Endothelial cell of umbilical vein (primary cell): ENCODE data around the gene CPOX. TPM values are rescaled to one million over a fixed set of nuclear protein-coding genes. Genes with fewer than 3 reads are reported as not detected.

ENCODE experiments used
- BruUV-seq: library from RNA; stranded (reverse); fragments of 400-500 nt; replicated peaks from 2 replicates; lab custom pipeline; 2021; lab: Mats Ljungman, UMichigan
- CTCF ChIA-PET: fragments of 300-600, 350-600 bp; sonication (Branson Sonifier 250); formaldehyde crosslinking; loops from one replicate; lab custom pipeline; 2021; ENCODE audit warnings: antibody characterized with exemption, inconsistent platforms; lab: Charles Lee
- POLR2A ChIA-PET: fragments of 300-600, 350-600 bp; sonication (Branson Sonifier 250); formaldehyde crosslinking; loops from one replicate; lab custom pipeline; 2021; ENCODE audit warnings: antibody characterized with exemption, inconsistent platforms; lab: Charles Lee
- DNase-seq: peaks from one replicate; pipeline ENCODE4 v3.0.0-alpha.2; 2011; ENCODE audit warnings: low read depth, low spot score
- FAIRE-seq: peaks from 2 replicates; lab custom pipeline; 2011; peaks lifted over from hg19 to GRCh38; lab: Jason Lieb, UNC
- H2AFZ ChIP-seq: 2 replicates; pipeline ENCODE4 v1.6.0; 2012; ENCODE audit warnings: low read depth, low read length, control low read depth, inconsistent platforms
- H3K27ac ChIP-seq: 2 replicates; pipeline ENCODE4 v1.5.1; 2011; ENCODE audit warnings: low read depth, mild to moderate bottlenecking, control low read depth, low read length, moderate library complexity; ENCODE audit not compliant: insufficient read depth
- H3K27me3 ChIP-seq, 2 experiments: 2 replicates each; pipeline versions ENCODE4 v1.6.0 to v1.6.1; 2011; ENCODE audit warnings: low read length in 2 of 2, mixed read lengths in 1 of 2; ENCODE audit not compliant: control insufficient read depth in 2 of 2, insufficient read depth in 2 of 2
- H3K36me3 ChIP-seq, 2 experiments: 2 replicates in 1 of 2; 3 replicates in 1 of 2; pipeline ENCODE4 v1.5.1; 2011; ENCODE audit warnings: low read length in 2 of 2, mild to moderate bottlenecking in 1 of 2, moderate library complexity in 1 of 2; ENCODE audit not compliant: control insufficient read depth in 2 of 2, insufficient read depth in 2 of 2; ENCODE audit errors: extremely low read depth in 1 of 2
- H3K4me1 ChIP-seq: 3 replicates; pipeline ENCODE4 v1.5.1; 2011; ENCODE audit warnings: mild to moderate bottlenecking, low read length; ENCODE audit not compliant: control insufficient read depth, insufficient read depth; ENCODE audit errors: extremely low read depth
- H3K4me2 ChIP-seq: 2 replicates; pipeline ENCODE4 v1.6.1; 2011; ENCODE audit warnings: low read length, control low read depth, mixed read lengths; ENCODE audit not compliant: insufficient read depth
- H3K4me3 ChIP-seq, 3 experiments: fragments of 200-600 bp in 1 of 3; sonication (generic), shearing (Covaris generic) in 1 of 3; replicated peaks in 1 of 3; 2 replicates each; pipeline ENCODE4 v1.5.1; 2011 to 2016; ENCODE audit warnings: control low read depth in 3 of 3, low read length in 3 of 3, mild to moderate bottlenecking in 2 of 3, inconsistent platforms in 1 of 3, low read depth in 1 of 3, moderate library complexity in 1 of 3; ENCODE audit not compliant: insufficient read depth in 1 of 3
- H3K79me2 ChIP-seq: 2 replicates; pipeline ENCODE4 v1.6.0; 2012; ENCODE audit warnings: low read length, inconsistent platforms; ENCODE audit not compliant: control insufficient read depth, insufficient read depth
- H3K9ac ChIP-seq: replicated peaks from 2 replicates; pipeline ENCODE3; 2011; ENCODE audit warnings: low read length, control low read depth; ENCODE audit not compliant: insufficient read depth; ENCODE audit errors: extremely low read depth
- H3K9me1 ChIP-seq: replicated peaks from 3 replicates; pipeline ENCODE4 v1.6.0; 2011; ENCODE audit warnings: mild to moderate bottlenecking, low read length; ENCODE audit not compliant: control insufficient read depth, insufficient read depth; ENCODE audit errors: extremely low read depth
- H3K9me3 ChIP-seq: replicated peaks from 2 replicates; pipeline ENCODE4 v1.5.1; 2012; ENCODE audit warnings: low read length, inconsistent platforms; ENCODE audit not compliant: control insufficient read depth, insufficient read depth
- H4K20me1 ChIP-seq: replicated peaks from 2 replicates; pipeline ENCODE3; 2011; ENCODE audit warnings: mild to moderate bottlenecking, low read length; ENCODE audit not compliant: control insufficient read depth, insufficient read depth; ENCODE audit errors: extremely low read depth
- CTCF ChIP-seq, 2 donors: IDR thresholded peaks; 1 replicate in 1 of 2; 2 replicates in 1 of 2; pipeline ENCODE4 v1.5.1; 2011; ENCODE audit warnings: low read length in 2 of 2, mild to moderate bottlenecking in 2 of 2, moderate library complexity in 2 of 2, control low read depth in 1 of 2, inconsistent platforms in 1 of 2, low read depth in 1 of 2; ENCODE audit not compliant: insufficient read depth in 1 of 2; ENCODE audit errors: extremely low read depth in 1 of 2
- EZH2 ChIP-seq: IDR thresholded peaks from 2 replicates; pipeline ENCODE4 v1.6.1; 2012; ENCODE audit warnings: borderline replicate concordance, low read depth, mild to moderate bottlenecking, moderate library complexity, low read length, inconsistent platforms; ENCODE audit not compliant: severe bottlenecking
- FOS ChIP-seq: IDR thresholded peaks from 2 replicates; pipeline ENCODE4 v1.6.1; 2011; ENCODE audit warnings: mild to moderate bottlenecking, low read length, moderate library complexity, borderline replicate concordance; ENCODE audit not compliant: insufficient read depth
- GATA2 ChIP-seq: IDR thresholded peaks from 2 replicates; pipeline ENCODE4 v1.7.0; 2011; ENCODE audit warnings: low read depth, mild to moderate bottlenecking, moderate library complexity, mixed read lengths, low read length; ENCODE audit not compliant: insufficient read length, insufficient read depth
- JUN ChIP-seq: IDR thresholded peaks from 2 replicates; pipeline ENCODE4 v1.6.1; 2011; ENCODE audit warnings: borderline replicate concordance, low read depth; ENCODE audit not compliant: insufficient read length, insufficient read depth
- MAX ChIP-seq: IDR thresholded peaks from 2 replicates; pipeline ENCODE4 v1.6.1; 2011; ENCODE audit not compliant: insufficient read depth, insufficient read length
- MYC ChIP-seq: IDR thresholded peaks from one replicate; pipeline ENCODE4 v1.6.1; 2011; ENCODE audit warnings: mild to moderate bottlenecking, low read depth, low read length
- POLR2A ChIP-seq: IDR thresholded peaks from 2 replicates; pipeline ENCODE4 v1.6.1; 2012; ENCODE audit warnings: low read depth, mild to moderate bottlenecking, control low read depth, low read length
- POLR2AphosphoS5 ChIP-seq: IDR thresholded peaks from 2 replicates; pipeline ENCODE4 v1.6.1; 2012; ENCODE audit warnings: low read depth, mild to moderate bottlenecking, control low read depth, low read length, moderate library complexity; ENCODE audit not compliant: insufficient read depth
- dilution Hi-C: fragments of 300-500 bp; cut with MboI; formaldehyde crosslinking; loops from one replicate; pipeline ENCODE4 v1.15.0; 2019; ENCODE audit warnings: low sequenced_read_pairs; ENCODE audit not compliant: extremely low pct_ligation_motif_present
- intact Hi-C: fragments of 100-400 bp; cut with micrococcal nuclease; formaldehyde crosslinking; loops from one replicate; pipeline ENCODE4 v1.10.0; 2022
- polyA plus RNA-seq, 4 experiments: library from polyadenylated mRNA; depleted of rRNA in 3 of 4; stranded (reverse) in 3 of 4; unstranded in 1 of 4; fragments of >200 nt; gene quantifications; 2 replicates each; pipeline versions ENCODE4 v1.2.1 to v1.2.3, GENCODE V29; 2011 to 2012; ENCODE audit warnings: missing spikeins in 1 of 4
- total RNA-seq: library from RNA; stranded (reverse); gene quantifications from 2 replicates; pipeline ENCODE4 v1.2.3, GENCODE V29; 2021

Gene CPOX
- total and polyA plus RNA-seq, 2 donors (not counting 3 experiments of a cell fraction or from before 2014, with no cell fraction given): 12.3 to 24.5 TPM

DNA sequence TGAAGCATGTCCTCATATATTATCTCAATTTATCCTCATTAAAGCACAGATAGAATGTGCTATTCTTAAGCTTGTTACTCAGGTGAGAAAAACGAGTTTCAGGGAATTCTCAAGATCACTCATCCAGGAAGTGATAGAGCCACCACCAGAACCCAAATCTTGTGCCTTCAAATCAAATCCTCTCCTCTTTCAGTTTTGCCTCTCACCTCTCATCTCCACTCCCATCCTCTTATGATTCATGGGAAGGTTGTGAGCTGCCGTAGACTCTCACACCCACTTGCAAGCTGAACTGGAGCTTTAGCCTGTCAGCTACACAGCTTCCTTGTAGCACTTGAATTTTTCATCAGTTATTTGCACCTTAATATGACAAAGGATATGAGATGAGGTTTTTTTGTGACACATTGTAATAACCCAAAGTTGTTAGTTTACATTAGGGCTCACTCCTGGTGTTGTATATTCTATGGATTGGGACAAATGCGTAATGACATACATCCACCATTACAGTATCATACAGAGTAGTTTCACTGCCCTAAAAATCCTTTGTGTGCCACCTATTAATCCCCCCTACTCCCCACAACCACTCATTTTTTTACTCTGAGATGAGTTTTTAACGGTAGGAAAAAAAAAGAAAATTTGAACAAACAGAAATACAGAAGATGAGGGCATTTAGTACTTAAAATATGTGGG, 35.9 kb downstream of the CPOX start:
- Histone ChIP-seq H3K9ac (no peak overlapping the region), H4K20me1 (no peaks in the 10 kb centered on the region), H2AFZ (no peak overlapping the region), H3K4me2 (no peak overlapping the region), H3K79me2 (no peaks in the 10 kb centered on the region), H3K36me3 (no peaks in the 10 kb centered on the region), H3K4me1 (no peaks in the 10 kb centered on the region), H3K9me1 (no peaks in the 10 kb centered on the region), H3K4me3 (no peak overlapping the region), H3K9me3 (no peaks in the 10 kb centered on the region), H3K27me3 (peaks cover 21 to 50% of the 10 kb centered on the region in 2 experiments), H3K27ac (no peak overlapping the region)
- no peak for FAIRE-seq
- no peak for TF ChIP-seq MAX
- no peak for TF ChIP-seq POLR2A
- no peak for TF ChIP-seq MYC
- TF ChIP-seq POLR2AphosphoS5: no peak
- TF ChIP-seq JUN: no peak
- TF ChIP-seq CTCF (IDR thresholded peaks at IDR 0.05; ENCODE audit: extremely low read depth in 1 of 2, insufficient read depth in 1 of 2, low read depth in 1 of 2, low read length in 2 of 2): no peak
- TF ChIP-seq FOS: no peak
- no peak for TF ChIP-seq GATA2
- TF ChIP-seq EZH2: no peak
- intact Hi-C loops (no loop called here), dilution Hi-C loops (no loop called here)
- BruUV-seq: no TSS peak
- POLR2A ChIA-PET: no interaction called here
- no peak for DNase-seq
- CTCF ChIA-PET: interaction anchor here (0.8 kb wide), 1 partner anchor 12 kb away, joined by 3 read pairs; no protein-coding TSS in a partner anchor
